HCT116 (cell line): ENCODE data around the gene ETS2. TPM values are rescaled to one million over a fixed set of nuclear protein-coding genes. Genes with fewer than 3 reads are reported as not detected.

Experiments
- ATAC-seq: fragments of 200-7000 bp; cut with Tn5 transposase; 2 replicates; pipeline ENCODE4 v1.9.1; 2020; ENCODE audit warnings: mild to moderate bottlenecking, moderate library complexity
- BruUV-seq: library from RNA; stranded (reverse); fragments of 400-500 nt; replicated peaks from 2 replicates; lab custom pipeline; 2021; lab: Mats Ljungman, UMichigan
- CTCF ChIA-PET: fragments of 300-600 bp; sonication (Branson Sonifier 250); formaldehyde crosslinking; loops from one replicate; lab custom pipeline; 2021; ENCODE audit warnings: antibody characterized with exemption; lab: Charles Lee
- POLR2A ChIA-PET: fragments of 300-600, 350-600 bp; sonication (Branson Sonifier 250); formaldehyde crosslinking; loops from one replicate; lab custom pipeline; 2021; ENCODE audit warnings: antibody characterized with exemption; lab: Charles Lee
- RAD21 ChIA-PET, 2 experiments: fragments of 300-600 bp; sonication (Branson Sonifier 250); formaldehyde crosslinking; loops; one replicate each; lab custom pipeline; 2023; ENCODE audit warnings: low total read pairs in 2 of 2; ENCODE audit not compliant: uncharacterized antibody in 2 of 2, unreplicated experiment in 2 of 2, low non-redundant PET in 1 of 2; lab: Charles Lee
- DNase-seq: peaks from one replicate; pipeline ENCODE4 v3.0.0-alpha.2; 2010; ENCODE audit warnings: low read depth, low spot score
- H2AFZ ChIP-seq: fragments of 200-600 bp; shearing (Covaris generic), sonication (generic); 2 replicates; pipeline ENCODE4 v1.6.1; 2017; ENCODE audit warnings: low read depth, mixed run types, mixed read lengths, antibody characterized with exemption, low read length; ENCODE audit not compliant: poor library complexity, severe bottlenecking
- H3K27ac ChIP-seq: 2 replicates; pipeline ENCODE4 v1.5.1; 2012; ENCODE audit warnings: low read depth, low read length
- H3K27me3 ChIP-seq: fragments of 200-600 bp; sonication (generic); 2 replicates; pipeline ENCODE4 v1.6.1; 2016; ENCODE audit warnings: mixed run types, low read length, mixed read lengths; ENCODE audit not compliant: insufficient read depth
- H3K36me3 ChIP-seq, 2 experiments: fragments of 200-500 bp in 1 of 2; fragments of 200-600 bp in 1 of 2; sonication (Bioruptor generic) in 1 of 2; sonication (generic) in 1 of 2; 2 replicates each; pipeline versions ENCODE4 v1.5.1 to v1.6.1; 2014 to 2016; ENCODE audit warnings: low read length in 2 of 2, inconsistent platforms in 1 of 2, mixed read lengths in 1 of 2, mixed run types in 1 of 2; ENCODE audit not compliant: insufficient read depth in 2 of 2, control insufficient read depth in 1 of 2
- H3K4me1 ChIP-seq, 2 experiments: fragments of 200-600 bp in 1 of 2; sonication (generic) in 1 of 2; 2 replicates each; pipeline versions ENCODE4 v1.5.1 to v1.6.1; 2012 to 2017; ENCODE audit warnings: low read length in 2 of 2, inconsistent platforms in 1 of 2, mild to moderate bottlenecking in 1 of 2, mixed read lengths in 1 of 2, mixed run types in 1 of 2, moderate library complexity in 1 of 2; ENCODE audit not compliant: insufficient read depth in 2 of 2, control insufficient read depth in 1 of 2
- H3K4me2 ChIP-seq: fragments of 200-600 bp; sonication (generic); 2 replicates; pipeline ENCODE4 v1.6.1; 2017; ENCODE audit warnings: mixed run types, low read length, mixed read lengths
- H3K4me3 ChIP-seq, 2 experiments: fragments of 200-600 bp in 1 of 2; sonication (generic) in 1 of 2; replicated peaks in 1 of 2; 2 replicates each; pipeline ENCODE4 v1.5.1; 2011 to 2016; ENCODE audit warnings: low read length in 2 of 2, control low read depth in 1 of 2, low read depth in 1 of 2, mild to moderate bottlenecking in 1 of 2, mixed read lengths in 1 of 2, mixed run types in 1 of 2
- H3K79me2 ChIP-seq: fragments of 200-600 bp; sonication (generic); 2 replicates; pipeline ENCODE4 v1.6.1; 2017; ENCODE audit warnings: mild to moderate bottlenecking, mixed run types, low read length, moderate library complexity, mixed read lengths; ENCODE audit not compliant: insufficient read depth
- H3K9ac ChIP-seq: fragments of 200-600 bp; sonication (generic); 2 replicates; pipeline ENCODE4 v1.6.1; 2016; ENCODE audit warnings: low read length, mixed read lengths
- H3K9me2 ChIP-seq: fragments of 200-600 bp; sonication (generic), shearing (Covaris generic); 2 replicates; pipeline ENCODE4 v1.6.1; 2017; ENCODE audit warnings: mixed run types, mild to moderate bottlenecking, moderate library complexity; ENCODE audit not compliant: insufficient read depth
- H3K9me3 ChIP-seq, 2 experiments: fragments of 200-500 bp in 1 of 2; fragments of 200-600 bp in 1 of 2; sonication (Bioruptor generic) in 1 of 2; sonication (generic) in 1 of 2; 2 replicates each; pipeline ENCODE4 v1.6.1; 2014 to 2017; ENCODE audit warnings: low read length in 2 of 2, mixed read lengths in 2 of 2, inconsistent platforms in 1 of 2, low read depth in 1 of 2, mild to moderate bottlenecking in 1 of 2, mixed run types in 1 of 2, moderate library complexity in 1 of 2; ENCODE audit not compliant: control insufficient read depth in 1 of 2, insufficient read depth in 1 of 2
- H4K20me1 ChIP-seq: fragments of 200-600 bp; sonication (generic), shearing (Covaris generic); 2 replicates; pipeline ENCODE4 v1.6.1; 2017; ENCODE audit warnings: mixed run types, mild to moderate bottlenecking, moderate library complexity; ENCODE audit not compliant: insufficient read depth
- CEBPB ChIP-seq: IDR thresholded peaks from 2 replicates; pipeline ENCODE4 v1.6.1; 2012; ENCODE audit warnings: low read depth
- CTCF ChIP-seq, 3 experiments: fragments of 200-600 bp in 1 of 3; sonication (generic) in 1 of 3; IDR thresholded peaks in 2 of 3; conservative IDR thresholded peaks in 1 of 3; 2 replicates each; pipeline ENCODE4 v1.5.1; 2012 to 2017; ENCODE audit warnings: low read depth in 2 of 3, low read length in 2 of 3, antibody characterized with exemption in 1 of 3, borderline replicate concordance in 1 of 3, control low read depth in 1 of 3, mild to moderate bottlenecking in 1 of 3, mixed read lengths in 1 of 3, mixed run types in 1 of 3, moderate library complexity in 1 of 3; ENCODE audit not compliant: insufficient read depth in 1 of 3
- EGR1 ChIP-seq: IDR thresholded peaks from 2 replicates; pipeline ENCODE4 v1.6.1; 2012; ENCODE audit warnings: low read depth
- EZH2 ChIP-seq: fragments of 200-600 bp; sonication (generic); IDR thresholded peaks from 2 replicates; pipeline ENCODE4 v1.6.1; 2017; ENCODE audit warnings: antibody characterized with exemption, mixed run types
- FOSL1 ChIP-seq: IDR thresholded peaks from 2 replicates; pipeline ENCODE4 v1.6.1; 2012; ENCODE audit warnings: low read depth
- POLR2AphosphoS5 ChIP-seq: IDR thresholded peaks from 2 replicates; pipeline ENCODE4 v1.6.1; 2011; ENCODE audit warnings: mild to moderate bottlenecking, low read depth, low read length, moderate library complexity
- REST ChIP-seq: IDR thresholded peaks from 2 replicates; pipeline ENCODE4 v1.6.1; 2012; ENCODE audit warnings: low read depth
- SIN3A ChIP-seq: IDR thresholded peaks from 2 replicates; pipeline ENCODE4 v1.6.1; 2012; ENCODE audit warnings: low read depth
- SP1 ChIP-seq: IDR thresholded peaks from 2 replicates; pipeline ENCODE4 v1.6.1; 2012; ENCODE audit warnings: low read depth
- SRF ChIP-seq: IDR thresholded peaks from 2 replicates; pipeline ENCODE4 v1.6.1; 2012; ENCODE audit warnings: low read depth
- TCF7L2 ChIP-seq: IDR thresholded peaks from 2 replicates; pipeline ENCODE4 v1.7.0; 2011; ENCODE audit warnings: borderline replicate concordance, inconsistent platforms; ENCODE audit not compliant: insufficient read depth, insufficient read length; ENCODE audit errors: extremely low read depth
- ZFX ChIP-seq: fragments of 450-650 bp; IDR thresholded peaks from 2 replicates; pipeline ENCODE4 v1.6.1; 2017
- intact Hi-C: fragments of 100-400 bp; cut with micrococcal nuclease; formaldehyde crosslinking; loops from 2 replicates; pipeline ENCODE4 v1.10.0; 2022
- total RNA-seq: library from RNA; stranded (reverse); gene quantifications from one replicate; pipeline ENCODE4 v1.2.1, GENCODE V29; 2021; ENCODE audit not compliant: unreplicated experiment
- TF ChIP-seq, protein P1 (sequence below): IDR thresholded peaks from 2 replicates; pipeline ENCODE4 v1.6.1; 2012

The ETS2 gene
- total RNA-seq, 1 experiment from 2014 or later: 32.9 TPM

GRCh38 chr21:38802050-38803026 is 3.4 kb upstream of the ETS2 start:
- TF ChIP-seq ZFX: no peak
- TF ChIP-seq TCF7L2: no peak
- no peak for TF ChIP-seq CEBPB
- TF ChIP-seq EGR1: no peak
- no peak for TF ChIP-seq SP1
- Histone ChIP-seq H3K79me2 (peaks cover 14% of the 10 kb centered on the region), H3K27me3 (no peaks in the 10 kb centered on the region), H3K36me3 (no peaks in the 10 kb centered on the region), H4K20me1 (no peaks in the 10 kb centered on the region), H3K9me2 (no peaks in the 10 kb centered on the region), H3K9me3 (no peaks in the 10 kb centered on the region), H3K9ac (no peak overlapping the region), H3K27ac (no peak overlapping the region), H2AFZ (no peak overlapping the region), H3K4me1 (peaks cover 29 to 46% of the 10 kb centered on the region in 2 experiments), H3K4me2 (no peak overlapping the region), H3K4me3 (no peak overlapping the region)
- ChIA-PET POLR2A (interaction anchor here (1.2 kb wide), 1 partner anchor 15 kb away, joined by 5 read pairs; no protein-coding TSS in a partner anchor), CTCF (no interaction called here), RAD21 (no interaction called here)
- ATAC-seq: no peak
- no peak for DNase-seq
- BruUV-seq: no TSS peak
- intact Hi-C loops: no loop called here

GRCh38 chr21:38803075-38803660 is 2.6 kb upstream of the ETS2 start:
- Histone ChIP-seq H3K4me3 (no peak overlapping the region), H3K9ac (no peak overlapping the region), H3K4me2 (no peak overlapping the region), H3K4me1 (peaks cover 25 to 46% of the 10 kb centered on the region in 2 experiments), H3K36me3 (peaks cover 0 to 2% of the 10 kb centered on the region in 2 experiments; a peak in 1 of 4 replicates), H4K20me1 (no peaks in the 10 kb centered on the region), H3K79me2 (peaks cover 22% of the 10 kb centered on the region), H3K27ac (no peak overlapping the region), H3K9me3 (no peaks in the 10 kb centered on the region), H2AFZ (no peak overlapping the region), H3K9me2 (no peaks in the 10 kb centered on the region), H3K27me3 (no peaks in the 10 kb centered on the region)
- DNase-seq (no peak), ATAC-seq (no peak)
- intact Hi-C loops: no loop called here
- ChIA-PET RAD21 (no interaction called here), POLR2A (interaction anchor here (1.2 kb wide), 1 partner anchor 16 kb away, joined by 5 read pairs; no protein-coding TSS in a partner anchor), CTCF (interaction anchor here (1.4 kb wide), 1 partner anchor 335 kb away, joined by 3 read pairs; no protein-coding TSS in a partner anchor)
- no TSS peak for BruUV-seq
- TF ChIP-seq POLR2AphosphoS5: no peak
- TF ChIP-seq EZH2: no peak
- no peak for TF ChIP-seq FOSL1
- no peak for TF ChIP-seq REST
- no peak for TF ChIP-seq SIN3A
- no peak for TF ChIP-seq TCF7L2
- no peak for TF ChIP-seq SRF
- TF ChIP-seq CTCF (IDR thresholded peaks at IDR 0.05 in 2 of 3, conservative IDR thresholded peaks at IDR 0.05 in 1 of 3; ENCODE audit: borderline replicate concordance in 1 of 3, insufficient read depth in 1 of 3, low read depth in 2 of 3, low read length in 2 of 3): no peak
- TF ChIP-seq, protein P1, sequence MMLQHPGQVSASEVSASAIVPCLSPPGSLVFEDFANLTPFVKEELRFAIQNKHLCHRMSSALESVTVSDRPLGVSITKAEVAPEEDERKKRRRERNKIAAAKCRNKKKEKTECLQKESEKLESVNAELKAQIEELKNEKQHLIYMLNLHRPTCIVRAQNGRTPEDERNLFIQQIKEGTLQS: no peak
